Germinal center (tissue), 1 donor: ENCODE results near the gene TGM2.

Experiments
- DNase-seq: peaks from one replicate; pipeline ENCODE4 v3.0.0; 2012; ENCODE audit warnings: mixed read lengths, low spot score

The TGM2 gene

DNA sequence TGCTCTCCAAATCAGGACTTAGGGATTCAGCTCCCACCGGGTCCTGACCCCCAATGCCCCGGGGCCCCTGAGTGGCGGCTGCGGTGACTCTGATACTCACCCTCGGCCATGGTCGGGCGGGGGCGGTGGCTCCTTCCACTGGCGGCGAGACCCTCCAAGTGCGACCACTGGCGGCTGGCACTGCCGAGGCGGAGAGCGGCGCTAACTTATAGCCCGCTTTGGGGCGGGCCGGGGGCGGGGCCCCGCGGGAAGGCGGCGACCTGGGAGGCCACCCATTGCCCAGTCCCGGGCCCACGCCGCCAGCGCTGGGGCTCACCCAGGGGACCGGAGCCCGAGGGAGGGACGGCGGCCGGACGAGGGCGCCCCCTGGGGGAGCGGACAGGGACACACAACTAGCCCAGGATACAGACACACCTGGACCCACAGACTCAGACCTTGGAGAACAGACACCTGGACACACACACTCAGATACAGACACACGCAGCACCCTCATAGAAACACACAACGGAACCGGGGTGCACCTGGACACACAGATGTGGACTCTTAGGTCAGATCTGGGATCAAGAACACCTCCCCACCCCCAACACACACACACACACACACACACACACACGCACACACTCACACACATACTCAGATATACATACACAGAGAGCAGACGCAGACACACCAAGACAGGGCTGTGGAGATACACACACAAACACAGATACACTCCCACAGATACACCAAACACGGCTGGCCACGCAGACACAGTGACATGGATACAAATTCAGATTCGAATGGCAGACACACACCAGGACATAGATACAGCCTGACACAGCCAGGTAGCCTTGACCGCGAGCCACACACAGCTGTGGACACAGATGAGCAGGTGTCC is at the start of gene TGM2:
Gene TGM2, minus strand, starts transcription at position 182 of the 877 bp plus-strand sequence. Its CDS starts 72 bp downstream, at position 110.
- peak; percentile 77 for DNase-seq

DNA sequence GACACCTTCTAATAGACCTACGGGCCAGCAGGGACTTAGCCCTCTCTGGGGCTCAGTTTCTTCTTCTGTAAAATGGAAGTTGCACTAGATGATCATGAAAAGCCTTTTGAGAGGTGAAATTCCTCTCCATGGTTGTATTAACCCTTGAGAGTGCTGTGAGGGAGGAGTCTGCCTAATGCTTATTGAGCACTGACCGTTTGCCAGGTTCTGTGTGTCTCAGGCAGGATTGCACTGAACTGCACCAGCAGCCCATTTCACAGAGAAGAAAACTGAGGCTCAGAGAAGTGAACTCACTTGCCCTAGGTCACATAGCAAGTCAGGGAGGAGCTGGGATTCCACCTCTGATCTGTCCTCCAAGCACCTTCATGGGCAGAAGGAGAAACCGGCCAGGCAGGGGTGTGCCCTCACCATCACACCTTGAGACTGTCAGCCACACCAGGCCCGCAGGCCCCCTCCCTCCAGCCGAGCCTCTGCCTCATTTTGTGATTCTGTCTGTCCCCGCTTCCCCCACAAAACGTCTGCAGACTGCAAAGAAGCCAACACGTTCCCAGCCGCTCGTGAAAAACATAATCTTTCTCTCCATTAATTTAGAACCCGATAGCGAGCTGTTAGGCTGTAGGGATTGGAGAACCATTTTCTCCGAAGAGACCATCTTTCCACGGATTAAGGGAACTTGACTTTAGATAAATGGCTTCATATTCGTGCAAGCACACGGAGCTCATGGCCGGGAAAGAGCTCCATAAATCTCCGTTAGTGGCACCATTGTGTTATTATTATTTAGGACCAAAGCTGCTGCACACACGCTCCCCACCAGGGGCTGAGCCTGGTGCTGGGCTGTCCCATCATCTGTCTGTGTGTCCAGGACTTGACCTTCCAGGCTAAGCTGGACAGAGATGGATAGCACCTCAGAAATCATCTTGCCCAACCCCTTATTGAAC is 49.5 kb upstream of the TGM2 start:
- no peak for DNase-seq

DNA sequence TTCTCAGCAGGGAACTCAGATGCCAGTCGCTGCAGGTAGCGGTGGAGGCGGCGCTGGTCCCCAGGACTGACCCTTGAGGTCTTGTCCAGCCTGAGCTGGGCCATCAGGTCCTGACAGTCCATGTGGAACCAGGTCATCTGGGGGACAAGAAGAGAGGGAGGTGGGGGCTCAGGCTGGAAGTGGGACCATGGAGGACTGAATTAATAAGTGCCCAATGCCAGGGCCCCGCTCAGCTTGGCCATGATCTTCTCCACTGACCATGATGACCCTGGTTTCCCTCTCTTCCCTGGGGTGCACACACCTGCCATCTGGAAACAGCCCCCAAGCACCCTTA is 48.5 kb upstream of the TGM2 start:
- DNase-seq: no peak

DNA sequence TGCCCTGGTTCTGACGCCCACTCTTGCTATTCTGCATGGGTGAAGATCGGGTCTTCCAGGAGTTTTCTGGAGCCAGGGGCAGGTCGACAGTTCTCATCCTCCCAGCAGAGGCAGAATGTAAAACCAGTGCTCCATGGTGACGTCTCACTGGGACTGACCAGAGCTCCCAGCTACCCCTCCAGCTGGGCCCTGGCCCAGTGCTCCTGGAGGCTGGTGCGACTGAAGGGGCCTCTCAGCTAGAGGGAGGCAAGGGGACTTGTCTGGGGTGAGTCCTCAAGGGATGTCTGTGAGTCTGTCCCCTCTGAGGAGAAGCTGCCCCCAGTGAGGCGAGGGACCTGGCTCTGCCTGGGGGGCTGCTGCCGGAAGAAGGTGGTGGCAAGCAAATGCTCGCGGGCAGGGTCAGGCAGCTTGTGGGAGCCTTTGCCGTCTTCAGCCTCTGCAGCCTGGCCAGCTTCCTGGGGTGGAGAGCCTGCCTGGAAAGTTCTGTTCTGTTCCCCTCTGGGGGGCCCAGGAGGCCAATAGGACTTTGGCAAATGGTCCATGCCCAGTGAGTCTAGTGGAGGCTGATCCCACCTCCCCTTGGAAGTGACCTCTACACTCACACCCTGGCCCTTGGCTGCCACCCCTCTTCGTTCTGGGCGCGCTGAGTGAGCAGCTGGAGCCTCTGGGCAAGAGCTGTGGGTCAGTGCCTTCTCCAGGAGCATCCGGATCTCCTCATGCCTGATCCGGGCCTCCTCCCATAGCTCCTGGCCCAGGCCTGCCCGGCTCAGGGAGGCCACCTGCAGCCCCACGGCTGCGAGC is 47.9 kb upstream of the TGM2 start:
- DNase-seq: no peak

DNA sequence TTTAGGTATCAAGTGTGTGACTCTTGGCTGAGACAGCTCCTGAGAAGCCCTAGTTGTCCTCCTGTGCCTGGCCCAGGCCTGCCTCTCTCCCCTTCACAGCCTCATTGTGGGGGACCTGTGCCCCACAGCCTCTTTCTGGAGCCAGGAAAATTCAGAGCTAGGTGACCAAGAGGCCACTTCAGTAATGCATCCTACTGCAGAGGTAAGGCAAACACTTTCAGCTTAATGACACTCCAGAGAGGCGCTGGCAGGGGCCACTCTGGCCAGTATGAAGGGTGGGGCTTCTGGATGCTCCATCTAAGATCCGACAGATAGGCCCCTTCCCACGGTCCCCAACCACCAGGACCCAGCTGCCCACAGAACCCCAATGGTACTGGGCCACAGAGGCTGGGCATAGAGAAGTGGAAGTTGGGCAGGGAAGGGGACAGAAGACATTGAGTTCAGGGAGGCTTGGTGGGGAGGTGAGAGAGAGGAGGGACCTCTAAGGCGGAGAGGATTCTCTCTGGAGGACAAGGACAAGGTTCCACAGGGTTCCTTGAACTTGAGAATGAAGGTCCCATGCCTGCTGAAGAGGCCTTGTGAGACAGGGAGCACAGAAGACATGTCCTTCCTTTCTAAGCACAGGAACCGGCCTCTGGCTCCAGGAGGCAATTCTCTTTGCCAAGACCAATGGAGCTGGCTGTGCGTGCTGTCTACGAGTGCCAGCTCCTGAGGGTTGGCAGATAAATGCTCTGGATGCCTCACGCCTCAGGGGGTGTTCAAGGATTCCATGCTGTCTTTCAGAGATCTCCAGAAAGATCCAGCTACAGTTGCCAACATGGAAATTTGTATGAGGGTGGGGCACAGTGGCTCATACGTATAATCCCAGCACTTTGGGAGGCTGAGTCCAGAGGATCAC is 46.4 kb upstream of the TGM2 start:
- DNase-seq: no peak

DNA sequence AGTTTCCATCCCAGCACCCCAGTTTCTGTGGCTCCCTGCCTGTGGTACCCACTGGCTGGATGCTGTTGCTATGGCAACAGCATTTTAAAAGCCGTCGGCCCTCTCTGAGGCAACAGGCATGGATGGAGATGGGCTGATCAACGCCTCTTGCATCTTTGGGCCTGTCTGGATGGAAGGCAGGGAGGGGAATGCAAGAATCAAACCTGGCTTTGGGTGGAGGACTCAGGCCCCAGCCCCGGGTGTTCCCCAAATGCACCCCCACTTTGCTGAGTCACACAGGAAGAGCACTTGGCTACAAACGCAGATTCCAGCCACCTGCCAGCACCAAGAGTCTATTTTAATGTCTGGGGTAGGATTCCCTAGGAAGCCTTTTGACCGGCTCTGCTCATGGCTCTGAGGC is 45.7 kb upstream of the TGM2 start:
- DNase-seq: no peak

DNA sequence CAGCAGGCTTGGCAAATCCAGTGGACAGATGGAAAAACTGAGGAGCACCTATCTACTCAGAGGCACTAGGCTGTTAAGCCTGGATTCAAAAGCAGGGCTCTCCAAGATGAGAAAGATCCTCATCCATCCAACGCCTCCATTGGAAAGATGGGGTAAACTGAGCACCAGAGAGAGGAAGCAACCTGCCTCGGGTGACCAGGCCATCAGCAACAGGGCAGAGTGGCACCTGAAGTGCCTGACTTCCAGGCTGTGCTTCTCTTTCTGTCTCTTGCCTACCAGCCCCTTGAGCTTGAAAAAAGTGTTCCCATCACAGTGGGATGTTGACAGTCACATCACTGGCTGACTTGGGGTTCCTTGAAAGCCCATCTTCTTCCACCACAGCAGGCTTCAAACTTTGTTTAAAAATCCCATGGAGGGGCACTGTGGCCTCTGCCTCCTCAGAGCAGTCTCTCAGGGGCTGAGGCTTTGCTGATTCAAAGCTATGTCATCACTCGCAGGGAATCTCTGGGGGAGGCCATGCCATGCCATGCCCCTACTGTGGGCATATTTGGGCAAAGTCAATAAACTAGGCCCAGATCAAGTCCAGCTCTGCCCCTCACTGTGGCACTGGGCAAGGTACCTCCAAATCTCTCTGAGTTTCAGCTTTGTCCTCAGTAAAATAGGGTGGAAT is 44.8 kb upstream of the TGM2 start:
- DNase-seq: no peak

DNA sequence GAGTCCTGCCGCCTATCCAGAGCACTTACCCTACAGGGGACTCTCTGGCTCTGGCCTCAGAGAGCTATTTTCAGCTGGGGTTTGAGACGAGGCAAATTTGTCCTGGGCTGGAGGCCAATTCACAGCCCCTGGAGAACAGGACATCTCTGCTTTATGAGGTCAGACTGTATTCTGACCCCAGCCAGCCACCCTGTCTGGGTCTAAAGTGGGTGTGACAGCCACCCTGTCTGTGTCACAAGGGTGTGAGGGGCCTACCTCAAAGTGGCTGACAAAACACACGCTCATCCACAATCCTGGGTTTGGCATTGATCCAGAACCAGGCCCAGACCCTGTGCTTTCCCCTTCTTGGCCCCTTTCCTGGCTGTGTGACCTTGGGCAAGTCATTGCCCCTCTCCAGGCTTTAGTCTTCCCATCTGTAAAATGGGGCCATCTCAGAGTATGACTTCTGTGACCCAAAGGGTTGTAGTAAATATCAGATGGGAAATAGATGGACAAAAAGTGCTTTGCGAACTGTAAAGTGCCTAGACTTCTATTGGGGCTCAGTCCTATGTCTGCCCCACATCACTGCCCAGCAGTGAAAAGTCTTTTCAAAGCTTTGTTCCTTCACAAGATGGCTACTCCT is 44.1 kb upstream of the TGM2 start:
- no peak for DNase-seq

DNA sequence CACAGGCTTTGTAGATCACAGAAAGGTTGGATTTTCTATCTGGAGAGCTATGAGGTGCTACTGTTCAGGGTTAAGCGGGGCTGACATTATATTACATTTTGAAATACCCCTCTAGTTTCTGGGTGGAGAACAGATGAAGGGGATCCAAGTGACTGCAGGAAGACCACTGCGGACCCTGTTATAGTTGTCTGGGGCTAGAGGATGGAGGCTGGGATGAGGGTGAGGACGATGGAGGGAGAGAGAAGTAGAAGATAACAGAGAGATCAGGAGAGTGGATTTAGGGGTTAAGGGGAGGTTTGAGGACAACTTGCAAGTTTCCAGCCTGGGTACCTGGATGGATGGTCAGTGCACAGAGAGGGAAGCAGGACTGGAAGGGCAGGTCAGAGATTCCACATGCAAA is 43.5 kb upstream of the TGM2 start:
- no peak for DNase-seq

DNA sequence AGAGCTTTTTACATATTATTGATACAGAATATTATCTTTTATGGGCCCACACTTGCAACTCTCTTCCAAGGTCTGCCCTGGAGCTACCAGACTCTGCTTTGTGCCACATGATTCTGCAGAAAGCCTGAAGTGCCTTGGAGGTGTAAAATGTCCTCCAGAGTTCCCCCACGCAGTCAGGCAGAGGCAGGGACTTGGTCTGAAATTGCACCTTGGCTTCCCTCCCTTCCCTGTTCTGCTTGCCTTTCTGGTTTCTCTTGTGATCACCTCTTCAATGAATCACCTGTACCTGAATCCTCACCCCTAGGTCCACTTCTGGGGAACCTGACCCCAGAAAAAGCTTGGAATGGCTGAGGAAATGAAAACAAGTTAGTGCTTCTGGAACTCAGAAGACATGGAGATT is 43.0 kb upstream of the TGM2 start:
- no peak for DNase-seq

DNA sequence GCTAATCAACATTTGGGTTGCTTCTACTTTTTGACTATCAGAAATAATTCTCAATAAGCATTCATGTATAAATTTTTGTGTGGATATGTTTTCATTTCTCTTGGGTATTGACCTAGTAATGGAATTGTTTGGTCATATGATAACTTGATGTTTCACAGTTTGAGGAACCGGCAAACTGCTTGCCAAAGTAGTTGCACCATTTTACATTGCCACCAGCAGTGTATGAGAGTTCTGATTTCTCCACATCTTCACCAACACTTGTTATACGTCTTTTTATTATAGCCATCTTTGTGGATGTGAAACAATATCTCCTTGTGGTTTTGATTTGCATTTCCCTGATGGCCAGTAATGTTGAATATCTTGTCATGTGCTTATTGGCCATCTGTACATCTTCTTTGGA is 42.6 kb upstream of the TGM2 start:
- no peak for DNase-seq

DNA sequence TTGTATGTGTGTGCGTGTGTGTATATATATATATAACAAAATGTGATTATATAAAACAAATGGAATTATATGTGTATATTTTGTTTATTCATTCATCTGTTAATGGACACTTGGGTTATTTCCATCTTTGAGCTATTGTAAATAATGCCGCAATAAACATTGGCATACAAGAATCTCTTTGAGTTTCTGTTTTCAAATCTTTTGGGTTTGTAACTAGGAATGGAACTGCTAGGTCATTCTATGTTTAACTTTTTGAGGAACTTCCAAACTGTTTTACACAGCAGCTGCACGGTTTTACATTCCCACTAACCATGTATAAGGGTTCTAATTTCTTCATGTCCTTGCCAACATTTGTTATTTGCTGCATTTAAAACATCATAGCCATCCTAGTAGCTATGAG is 39.9 kb upstream of the TGM2 start:
- no peak for DNase-seq

DNA sequence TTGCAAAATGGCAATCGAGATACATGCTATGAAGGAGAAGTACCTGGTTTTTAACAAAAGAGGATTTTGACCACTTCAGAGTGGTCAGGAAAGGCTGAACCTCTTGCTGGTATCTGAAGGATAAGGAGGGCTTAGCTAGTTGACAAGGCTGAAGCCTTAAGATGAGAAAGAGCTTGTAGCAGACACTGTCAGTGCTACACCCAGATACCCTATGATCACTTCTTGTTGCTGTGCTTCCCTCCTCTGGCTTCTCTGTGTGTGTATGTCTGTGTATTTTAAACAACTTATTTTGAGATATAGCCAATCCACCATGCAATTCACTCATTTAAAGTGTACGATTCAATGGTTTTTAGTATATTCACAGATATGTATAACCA is 38.9 kb upstream of the TGM2 start:
- DNase-seq: no peak

DNA sequence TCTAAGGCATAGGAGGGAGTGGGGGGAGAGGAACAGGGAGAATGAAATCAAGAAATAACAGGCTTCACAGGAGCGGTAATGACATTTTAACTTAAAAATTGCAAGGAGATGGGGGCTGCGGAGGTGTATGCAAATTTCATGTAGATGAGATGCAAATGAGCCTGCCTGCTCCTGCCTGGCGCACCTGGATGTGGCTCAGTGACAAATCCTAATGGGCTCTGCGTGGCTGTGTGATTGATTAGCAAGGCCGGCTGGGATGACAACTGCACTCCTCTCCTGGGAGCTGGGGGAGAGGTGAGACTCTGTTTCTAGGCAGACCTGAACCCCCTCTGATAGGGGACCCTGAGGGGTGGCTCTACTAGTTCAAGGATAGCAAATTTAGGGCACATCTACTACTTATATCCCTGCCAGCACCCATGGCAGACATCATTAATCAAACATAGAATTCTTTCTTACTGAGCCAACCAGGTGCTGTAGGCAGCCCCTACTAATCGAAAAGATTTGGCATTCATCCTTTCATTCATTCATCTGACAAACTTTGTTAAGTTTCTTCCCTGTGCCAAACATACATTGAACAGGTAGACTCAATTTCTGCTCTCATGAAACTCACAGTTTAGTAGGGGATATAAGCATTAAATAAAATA is 38.4 kb upstream of the TGM2 start:
- DNase-seq: no peak

DNA sequence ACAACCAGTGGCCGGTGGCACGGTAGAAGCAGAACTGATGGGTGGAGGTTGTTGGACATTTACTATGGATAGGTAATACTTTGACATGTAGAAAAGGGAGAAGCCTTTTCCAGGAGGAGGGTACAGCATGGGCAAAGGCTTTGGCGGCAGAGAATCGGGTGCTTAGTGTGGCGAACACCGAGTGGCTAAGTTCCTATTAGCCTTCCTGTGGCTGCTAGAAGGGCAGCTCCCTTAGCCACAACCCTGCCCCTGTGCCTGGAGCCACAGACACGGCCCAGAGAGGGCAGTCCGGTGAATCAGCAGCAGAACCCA is 37.9 kb upstream of the TGM2 start:
- no peak for DNase-seq

DNA sequence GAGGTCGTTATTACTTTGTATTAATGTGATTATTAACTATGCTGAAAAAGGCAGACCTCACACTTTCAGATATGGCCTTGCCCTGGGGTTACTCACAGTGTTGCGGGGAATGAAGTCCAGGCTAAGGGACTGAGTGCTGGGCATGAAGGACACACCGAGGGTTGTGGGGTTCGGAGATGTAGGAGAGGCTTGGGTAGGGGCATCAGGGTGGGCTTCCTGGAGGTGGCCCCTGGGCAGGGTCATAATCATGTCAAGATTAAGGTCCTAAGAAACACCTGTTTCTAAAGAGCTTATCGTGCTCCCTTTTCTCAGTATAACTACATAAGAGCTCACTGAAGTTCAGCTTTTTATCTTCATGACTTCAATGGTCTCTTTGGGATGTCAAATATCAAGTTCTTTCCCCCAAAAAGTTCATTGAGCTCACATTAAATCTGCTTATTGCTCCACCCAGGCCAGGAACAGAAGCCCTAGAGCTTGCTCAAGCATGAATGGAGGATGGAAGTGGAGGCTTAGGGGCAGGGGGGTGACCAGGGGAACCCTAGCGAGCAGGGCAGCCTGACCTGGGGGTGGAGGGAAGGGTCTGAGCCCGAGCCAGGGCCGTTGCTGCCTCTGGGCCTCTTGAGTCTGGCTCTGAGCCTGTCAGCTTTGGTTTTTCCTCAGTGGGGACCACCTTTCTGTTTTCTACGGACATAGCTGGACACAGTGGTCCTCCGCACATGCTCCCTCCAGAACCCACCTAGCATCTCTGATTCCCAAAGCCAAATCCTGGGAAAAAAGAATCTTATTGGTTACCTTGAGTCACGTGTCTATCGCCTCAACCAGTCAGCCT is 37.3 kb upstream of the TGM2 start:
- no peak for DNase-seq

DNA sequence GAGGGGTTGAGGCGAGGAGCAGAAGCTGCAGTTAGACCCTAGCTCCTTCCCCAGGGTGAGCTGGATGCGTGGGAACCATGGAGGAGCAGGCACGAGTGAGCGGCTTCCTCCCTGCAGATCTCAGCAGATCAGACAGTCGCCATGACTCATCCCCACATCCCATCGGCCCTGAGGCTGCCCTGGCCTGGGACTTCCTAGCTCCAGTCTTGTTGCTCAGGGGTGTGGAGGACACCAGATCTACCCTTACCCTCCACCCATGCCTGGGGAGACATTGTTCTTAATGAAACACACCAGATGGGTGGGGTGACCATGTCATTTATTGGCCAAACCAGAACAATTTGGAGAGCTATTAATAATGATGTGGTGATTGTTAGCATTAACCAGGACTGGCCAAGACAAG is 36.3 kb upstream of the TGM2 start:
- DNase-seq: no peak

DNA sequence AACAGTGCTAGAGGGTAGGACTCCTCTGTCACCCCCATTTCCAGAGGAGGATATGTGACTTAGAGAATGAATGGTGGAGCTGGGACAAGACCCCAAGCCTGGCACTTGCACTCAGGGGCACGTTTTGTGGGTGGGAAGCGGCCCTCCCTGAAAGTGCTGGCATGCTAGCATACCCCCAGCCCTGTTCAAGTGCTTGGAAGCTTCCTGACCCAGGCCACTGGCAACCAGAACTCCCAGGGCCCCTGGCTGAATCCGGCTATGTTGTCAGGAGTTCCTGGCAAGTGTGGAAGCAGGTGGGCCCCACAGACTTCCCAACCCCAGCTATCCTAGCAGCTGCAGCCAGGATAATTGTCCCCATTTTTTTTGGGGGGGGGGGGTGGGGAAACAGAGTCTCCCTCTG is 35.6 kb upstream of the TGM2 start:
- no peak for DNase-seq
